ENCODE measurements around the gene TNPO3. TPM values are rescaled to one million over a fixed set of nuclear protein-coding genes. Genes with fewer than 3 reads are reported as not detected.
"Not testable (repeated sequence)": the region's sequence is repeated elsewhere in the genome, so short reads cannot be mapped to it uniquely, and the experiment has no call there.

The TNPO3 gene
- total and polyA plus RNA-seq, 9 donors, result 24.9 to 32.7 (median 29.9) TPM

DNA sequence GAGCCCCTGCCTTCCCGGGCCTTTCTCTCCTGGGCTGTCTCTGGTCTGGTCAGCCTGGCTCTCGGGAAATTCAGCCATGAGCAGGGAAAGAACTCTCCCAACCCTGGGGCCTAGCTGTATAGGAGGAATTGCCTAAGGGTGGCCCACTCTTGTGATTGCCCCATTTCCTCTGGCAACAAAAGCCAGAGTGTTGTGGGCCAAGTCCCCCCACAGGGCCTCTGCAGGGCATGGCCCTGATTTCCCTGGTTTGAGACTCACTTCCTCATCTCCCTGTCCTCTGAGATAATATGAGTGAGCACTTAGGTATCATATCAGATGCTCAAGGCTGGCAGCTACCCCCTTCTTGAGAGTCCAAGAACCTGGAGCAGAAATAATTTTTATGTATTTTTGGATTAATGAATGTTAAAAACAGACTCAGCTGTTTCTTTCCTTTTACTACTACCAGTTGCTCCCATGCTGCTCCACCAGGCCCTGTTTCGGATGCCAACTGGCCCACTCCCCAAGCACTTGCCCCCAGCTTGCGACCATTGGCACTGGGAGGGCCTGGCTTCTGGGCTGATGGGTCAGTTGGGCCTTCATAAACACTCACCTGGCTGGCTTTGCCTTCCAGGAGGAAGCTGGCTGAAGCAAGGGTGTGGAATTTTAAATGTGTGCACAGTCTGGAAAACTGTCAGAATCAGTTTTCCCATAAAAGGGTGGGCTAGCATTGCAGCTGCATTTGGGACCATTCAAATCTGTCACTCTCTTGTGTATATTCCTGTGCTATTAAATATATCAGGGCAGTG is 105.7 kb downstream of the TNPO3 start:
- Histone ChIP-seq H3K4me1 (ENCODE audit: control insufficient read depth, insufficient read depth, low read length) (peaks cover 12% of the 10 kb centered on the region), H3K27me3 (ENCODE audit: control insufficient read depth, insufficient read depth, low read length) (peaks cover 4% of the 10 kb centered on the region), H3K9me3 (replicated peaks; ENCODE audit: control insufficient read depth, low read depth, low read length) (no peaks in the 10 kb centered on the region), H3K4me3 (ENCODE audit: low read length) (no peak overlapping the region), H3K36me3 (ENCODE audit: control insufficient read depth, insufficient read depth, low read length) (peaks cover 18% of the 10 kb centered on the region), H3K27ac (ENCODE audit: low read length) (no peak overlapping the region)
- WGBS (ENCODE audit: insufficient coverage), result 70% methylated on average over 3 of the region's 4 CpGs
- no peak for DNase-seq

GRCh38 chr7:128948312-128948973 is 106.5 kb downstream of the TNPO3 start:
- Histone ChIP-seq H3K36me3 (ENCODE audit: control insufficient read depth, insufficient read depth, low read length) (peaks cover 14% of the 10 kb centered on the region), H3K27ac (ENCODE audit: low read length) (no peak overlapping the region)
- WGBS (ENCODE audit: insufficient coverage), result 72% methylated on average over 12 of the region's 12 CpGs

DNA sequence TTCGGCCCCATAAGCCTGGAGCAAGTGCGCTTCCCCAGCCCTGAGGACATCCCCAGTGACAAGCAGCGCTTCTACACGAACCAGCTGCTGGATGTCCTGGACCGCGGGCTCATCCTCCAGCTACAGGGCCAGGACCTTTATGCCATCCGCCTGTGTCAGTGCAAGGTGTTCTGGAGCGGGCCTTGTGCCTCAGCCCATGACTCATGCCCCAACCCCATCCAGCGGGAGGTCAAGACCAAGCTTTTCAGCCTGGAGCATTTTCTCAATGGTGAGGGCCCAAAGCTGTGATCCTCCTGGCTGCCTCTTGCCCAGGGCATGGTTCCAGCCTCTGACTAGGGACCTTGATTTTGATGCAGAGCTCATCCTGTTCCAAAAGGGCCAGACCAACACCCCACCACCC is 107.1 kb downstream of the TNPO3 start:
- 83% methylated on average over 9 of the region's 9 CpGs for WGBS (ENCODE audit: insufficient coverage)
- no peak overlapping the region for H3K4me3 ChIP-seq (ENCODE audit: low read length)
- no peak overlapping the region for H3K27ac ChIP-seq (ENCODE audit: low read length)
- peaks cover 4% of the 10 kb centered on the region for H3K27me3 ChIP-seq (ENCODE audit: control insufficient read depth, insufficient read depth, low read length)
- H3K4me1 ChIP-seq (ENCODE audit: control insufficient read depth, insufficient read depth, low read length), result peaks cover 12% of the 10 kb centered on the region
- peaks cover 12% of the 10 kb centered on the region for H3K36me3 ChIP-seq (ENCODE audit: control insufficient read depth, insufficient read depth, low read length)
- no peaks in the 10 kb centered on the region for H3K9me3 ChIP-seq (replicated peaks; ENCODE audit: control insufficient read depth, low read depth, low read length)
- no peak for DNase-seq

More at GRCh38 chr7:128948312-128948973, 106.5 kb downstream of the TNPO3 start:
- no peak for DNase-seq
- Histone ChIP-seq H3K27me3 (ENCODE audit: control insufficient read depth, insufficient read depth, low read length) (peaks cover 4% of the 10 kb centered on the region), H3K4me3 (ENCODE audit: low read length) (no peak overlapping the region), H3K4me1 (ENCODE audit: control insufficient read depth, insufficient read depth, low read length) (peaks cover 12% of the 10 kb centered on the region), H3K9me3 (replicated peaks; ENCODE audit: control insufficient read depth, low read depth, low read length) (no peaks in the 10 kb centered on the region)

GRCh38 chr7:128946936-128947830 is 107.7 kb downstream of the TNPO3 start:
- peaks cover 7% of the 10 kb centered on the region for H3K36me3 ChIP-seq (ENCODE audit: control insufficient read depth, insufficient read depth, low read length)

GRCh38 chr7:128945668-128946366 is 109.1 kb downstream of the TNPO3 start:
- Histone ChIP-seq H3K27ac (ENCODE audit: low read length) (no peak overlapping the region), H3K9me3 (replicated peaks; ENCODE audit: control insufficient read depth, low read depth, low read length) (no peaks in the 10 kb centered on the region), H3K27me3 (ENCODE audit: control insufficient read depth, insufficient read depth, low read length) (peaks cover 10% of the 10 kb centered on the region), H3K36me3 (ENCODE audit: control insufficient read depth, insufficient read depth, low read length) (no peaks in the 10 kb centered on the region), H3K4me3 (ENCODE audit: low read length) (no peak overlapping the region), H3K4me1 (ENCODE audit: control insufficient read depth, insufficient read depth, low read length) (peaks cover 12% of the 10 kb centered on the region)
- no peak for DNase-seq
- WGBS (ENCODE audit: insufficient coverage), result 85% methylated on average over 18 of the region's 21 CpGs

More at GRCh38 chr7:128946936-128947830, 107.7 kb downstream of the TNPO3 start:
- no peak for DNase-seq
- H3K27me3 ChIP-seq (ENCODE audit: control insufficient read depth, insufficient read depth, low read length), result peaks cover 4% of the 10 kb centered on the region
- no peaks in the 10 kb centered on the region for H3K9me3 ChIP-seq (replicated peaks; ENCODE audit: control insufficient read depth, low read depth, low read length)
- no peak overlapping the region for H3K4me3 ChIP-seq (ENCODE audit: low read length)
- peaks cover 12% of the 10 kb centered on the region for H3K4me1 ChIP-seq (ENCODE audit: control insufficient read depth, insufficient read depth, low read length)
- no peak overlapping the region for H3K27ac ChIP-seq (ENCODE audit: low read length)
- WGBS (ENCODE audit: insufficient coverage), result 74% methylated on average over 16 of the region's 22 CpGs

DNA sequence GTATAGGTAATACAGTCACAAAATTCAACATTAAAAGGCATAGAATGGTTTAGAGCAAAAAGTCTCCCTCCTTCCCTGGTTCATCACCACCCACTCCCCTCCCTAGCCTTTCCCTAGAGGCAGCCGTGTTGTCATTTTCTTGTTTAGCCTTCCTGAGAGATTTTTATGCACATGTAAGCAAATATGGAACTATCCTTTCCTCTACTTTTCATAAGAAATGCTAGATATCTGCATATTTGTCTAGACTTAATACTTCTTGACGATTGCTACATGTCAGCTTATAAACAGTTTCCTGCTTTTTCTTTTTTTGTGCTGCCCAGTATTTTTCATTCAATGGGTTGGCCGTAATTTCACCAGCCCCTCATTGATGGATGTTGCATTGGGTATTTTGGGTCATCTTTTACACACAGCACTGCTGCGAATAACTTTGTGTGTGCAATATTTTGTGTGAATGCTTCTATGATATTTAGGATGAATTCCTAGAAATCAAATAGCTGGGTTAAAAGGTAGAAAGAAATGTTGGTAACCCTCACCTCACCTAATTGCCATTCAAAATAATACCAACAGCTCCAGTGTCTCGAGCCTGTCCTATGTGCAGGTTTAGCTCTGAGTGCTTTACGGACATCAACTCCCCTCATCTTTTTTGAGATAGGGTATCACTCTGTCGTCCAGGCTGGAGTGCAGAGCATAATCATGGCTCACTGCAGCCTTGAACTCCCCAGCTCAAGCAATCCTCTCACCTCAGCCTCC is 110.2 kb downstream of the TNPO3 start:
- WGBS (ENCODE audit: insufficient coverage), result 65% methylated on average over 2 of the region's 7 CpGs
- H3K4me1 ChIP-seq (ENCODE audit: control insufficient read depth, insufficient read depth, low read length), result peaks cover 12% of the 10 kb centered on the region
- H3K27me3 ChIP-seq (ENCODE audit: control insufficient read depth, insufficient read depth, low read length), result peaks cover 21% of the 10 kb centered on the region

DNA sequence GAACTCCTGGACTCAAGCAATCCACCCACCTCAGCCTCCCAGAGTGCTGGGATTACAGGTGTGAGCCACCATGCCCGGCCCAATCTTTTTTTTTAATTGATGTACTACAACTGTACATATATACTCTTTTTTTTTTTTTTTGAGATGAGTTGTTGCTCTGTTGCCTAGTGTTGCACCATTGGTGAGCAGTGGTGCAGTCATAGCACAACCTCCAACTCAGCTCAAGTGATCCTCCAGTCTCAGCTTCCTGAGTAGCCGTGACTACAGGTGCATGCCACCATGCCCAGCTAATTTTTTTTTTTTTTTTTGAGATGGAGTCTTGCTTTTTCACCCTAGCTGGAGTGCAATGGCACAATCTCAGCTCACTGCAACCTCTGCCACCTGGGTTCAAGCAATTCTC is 111.7 kb downstream of the TNPO3 start:
- not testable (repeated sequence) for H3K4me3 ChIP-seq (ENCODE audit: low read length); H3K27ac ChIP-seq (ENCODE audit: low read length); H3K36me3 ChIP-seq (ENCODE audit: control insufficient read depth, insufficient read depth, low read length); H3K9me3 ChIP-seq (replicated peaks; ENCODE audit: control insufficient read depth, low read depth, low read length); DNase-seq
- no CpG with 5 or more reads among the region's 2 CpGs for WGBS (ENCODE audit: insufficient coverage)
- H3K4me1 ChIP-seq (ENCODE audit: control insufficient read depth, insufficient read depth, low read length), result peaks cover 11% of the 10 kb centered on the region
- peaks cover 35% of the 10 kb centered on the region for H3K27me3 ChIP-seq (ENCODE audit: control insufficient read depth, insufficient read depth, low read length)

More for the DNA sequence above, 110.2 kb downstream of the TNPO3 start:
- no peaks in the 10 kb centered on the region for H3K36me3 ChIP-seq (ENCODE audit: control insufficient read depth, insufficient read depth, low read length)
- H3K4me3 ChIP-seq (ENCODE audit: low read length), result no peak overlapping the region
- H3K9me3 ChIP-seq (replicated peaks; ENCODE audit: control insufficient read depth, low read depth, low read length), result no peaks in the 10 kb centered on the region
- no peak for DNase-seq
- H3K27ac ChIP-seq (ENCODE audit: low read length), result no peak overlapping the region

- H3K36me3 ChIP-seq (ENCODE audit: control insufficient read depth, insufficient read depth, low read length), result no peaks in the 10 kb centered on the region
- WGBS (ENCODE audit: insufficient coverage), result 78% methylated on average over 11 of the region's 16 CpGs
- no peak for DNase-seq
- H3K27me3 ChIP-seq (ENCODE audit: control insufficient read depth, insufficient read depth, low read length), result peaks cover 45% of the 10 kb centered on the region
- H3K9me3 ChIP-seq (replicated peaks; ENCODE audit: control insufficient read depth, low read depth, low read length), result no peaks in the 10 kb centered on the region
- H3K4me3 ChIP-seq (ENCODE audit: low read length), result no peak overlapping the region
- H3K27ac ChIP-seq (ENCODE audit: low read length), result no peak overlapping the region
- H3K4me1 ChIP-seq (ENCODE audit: control insufficient read depth, insufficient read depth, low read length), result peaks cover 16% of the 10 kb centered on the region
Measured at GRCh38 chr7:128941946-128942526, 112.9 kb downstream of the TNPO3 start.
